HEK293 (cell line): ENCODE measurements around the gene CFAP43.
A peak's percentile ranks its signal among the peaks of the same experiment; 100 is the strongest.

Experiments used
- KLF10 ChIP-seq: fragments of 450-650 bp; IDR thresholded peaks from 2 replicates; pipeline ENCODE4 v1.5.1; 2018; ENCODE audit warnings: missing biosample characterization, mild to moderate bottlenecking, missing genetic modification characterization
- MEIS1 ChIP-seq: sonication (generic); formaldehyde crosslinking; IDR thresholded peaks from 2 replicates; pipeline ENCODE4 v1.8.1; 2022; ENCODE audit warnings: missing genetic modification reagents, mild to moderate bottlenecking, borderline replicate concordance
- PRDM1 ChIP-seq: fragments of 450-650 bp; formaldehyde crosslinking; IDR thresholded peaks from 2 replicates; pipeline ENCODE4; 2016; ENCODE audit warnings: missing biosample characterization, missing genetic modification characterization
- SETDB1 ChIP-seq: IDR thresholded peaks from one replicate; pipeline ENCODE4 v1.6.1; 2017; ENCODE audit warnings: mild to moderate bottlenecking, low read length, moderate library complexity, mixed read lengths; ENCODE audit not compliant: insufficient read length
- SP2 ChIP-seq: fragments of 450-650 bp; formaldehyde crosslinking; IDR thresholded peaks from 2 replicates; pipeline ENCODE4 v1.5.1; 2016; ENCODE audit warnings: missing biosample characterization, missing genetic modification characterization
- SP7 ChIP-seq: fragments of 450-650 bp; formaldehyde crosslinking; IDR thresholded peaks from 2 replicates; pipeline ENCODE4 v1.5.1; 2016; ENCODE audit warnings: missing biosample characterization, missing genetic modification characterization
- YY1 ChIP-seq: fragments of 450-650 bp; formaldehyde crosslinking; IDR thresholded peaks from 2 replicates; pipeline ENCODE4 v1.5.1; 2018; ENCODE audit warnings: missing biosample characterization, missing genetic modification characterization
- YY2 ChIP-seq: fragments of 450-650 bp; formaldehyde crosslinking; IDR thresholded peaks from 2 replicates; pipeline ENCODE4 v1.5.1; 2016; ENCODE audit warnings: missing biosample characterization, missing genetic modification characterization
- ZBTB48 ChIP-seq: fragments of 450-650 bp; formaldehyde crosslinking; IDR thresholded peaks from 2 replicates; pipeline ENCODE4 v1.5.1; 2016; ENCODE audit warnings: missing biosample characterization, missing genetic modification characterization
- ZBTB7A ChIP-seq: fragments of 450-650 bp; formaldehyde crosslinking; IDR thresholded peaks from 2 replicates; pipeline ENCODE4 v1.5.1; 2016; ENCODE audit warnings: low read depth, missing biosample characterization, missing genetic modification characterization
- ZNF112 ChIP-seq: fragments of 450-650 bp; formaldehyde crosslinking; IDR thresholded peaks from 2 replicates; pipeline ENCODE4 v1.5.0; 2017; ENCODE audit warnings: missing biosample characterization, missing genetic modification characterization
- ZNF133 ChIP-seq: fragments of 450-650 bp; formaldehyde crosslinking; IDR thresholded peaks from 2 replicates; pipeline ENCODE4 v1.5.1; 2016; ENCODE audit warnings: missing biosample characterization, missing genetic modification characterization
- ZNF146 ChIP-seq: fragments of 450-650 bp; formaldehyde crosslinking; IDR thresholded peaks from 2 replicates; pipeline ENCODE4 v1.5.1; 2016; ENCODE audit warnings: missing biosample characterization, missing genetic modification characterization
- ZNF391 ChIP-seq: fragments of 450-650 bp; formaldehyde crosslinking; IDR thresholded peaks from 2 replicates; pipeline ENCODE4 v1.5.1; 2016; ENCODE audit warnings: low read depth, missing biosample characterization, missing genetic modification characterization, borderline replicate concordance
- ZNF521 ChIP-seq: fragments of 450-650 bp; formaldehyde crosslinking; IDR thresholded peaks from 2 replicates; pipeline ENCODE4 v1.5.1; 2017; ENCODE audit warnings: missing biosample characterization, mild to moderate bottlenecking, missing genetic modification characterization
- ZNF548 ChIP-seq: fragments of 450-650 bp; formaldehyde crosslinking; IDR thresholded peaks from 2 replicates; pipeline ENCODE4 v1.5.1; 2016; ENCODE audit warnings: missing biosample characterization, missing genetic modification characterization
- ZNF561 ChIP-seq: fragments of 450-650 bp; IDR thresholded peaks from 2 replicates; pipeline ENCODE4 v1.5.1; 2018; ENCODE audit warnings: missing biosample characterization, missing genetic modification characterization, borderline replicate concordance
- ZNF624 ChIP-seq: fragments of 450-650 bp; formaldehyde crosslinking; IDR thresholded peaks from 2 replicates; pipeline ENCODE4 v1.5.1; 2017; ENCODE audit warnings: missing biosample characterization, missing genetic modification characterization
- TF ChIP-seq, protein P1 (sequence below): fragments of 450-650 bp; formaldehyde crosslinking; IDR thresholded peaks from 2 replicates; pipeline ENCODE4 v1.5.1; 2016; ENCODE audit warnings: missing biosample characterization, missing genetic modification characterization, borderline replicate concordance
- TF ChIP-seq, protein P2 (sequence below): fragments of 450-650 bp; formaldehyde crosslinking; IDR thresholded peaks from 2 replicates; pipeline ENCODE4 v1.5.1; 2016; ENCODE audit warnings: missing biosample characterization, missing genetic modification characterization
- TF ChIP-seq, protein P3 (sequence below): fragments of 450-650 bp; formaldehyde crosslinking; IDR thresholded peaks from 2 replicates; pipeline ENCODE4 v1.5.1; 2016; ENCODE audit warnings: missing biosample characterization, missing genetic modification characterization
- TF ChIP-seq, protein P4 (sequence below): fragments of 450-650 bp; formaldehyde crosslinking; IDR thresholded peaks from 2 replicates; pipeline ENCODE4 v1.5.1; 2016; ENCODE audit warnings: missing biosample characterization, missing genetic modification characterization
- TF ChIP-seq, protein P5 (sequence below): fragments of 450-650 bp; formaldehyde crosslinking; IDR thresholded peaks from 2 replicates; pipeline ENCODE4 v1.5.1; 2016; ENCODE audit warnings: missing biosample characterization, missing genetic modification characterization
- TF ChIP-seq, protein P6 (sequence below): fragments of 450-650 bp; formaldehyde crosslinking; IDR thresholded peaks from 2 replicates; pipeline ENCODE4 v1.5.1; 2016; ENCODE audit warnings: missing biosample characterization, missing genetic modification characterization
- TF ChIP-seq, protein P7 (sequence below): fragments of 450-650 bp; formaldehyde crosslinking; IDR thresholded peaks from 2 replicates; pipeline ENCODE4; 2016; ENCODE audit warnings: missing biosample characterization, missing genetic modification characterization
- TF ChIP-seq, protein P8 (sequence below): fragments of 450-650 bp; formaldehyde crosslinking; IDR thresholded peaks from 2 replicates; pipeline ENCODE4 v1.5.1; 2017; ENCODE audit warnings: missing biosample characterization, missing genetic modification characterization

The CFAP43 gene

DNA sequence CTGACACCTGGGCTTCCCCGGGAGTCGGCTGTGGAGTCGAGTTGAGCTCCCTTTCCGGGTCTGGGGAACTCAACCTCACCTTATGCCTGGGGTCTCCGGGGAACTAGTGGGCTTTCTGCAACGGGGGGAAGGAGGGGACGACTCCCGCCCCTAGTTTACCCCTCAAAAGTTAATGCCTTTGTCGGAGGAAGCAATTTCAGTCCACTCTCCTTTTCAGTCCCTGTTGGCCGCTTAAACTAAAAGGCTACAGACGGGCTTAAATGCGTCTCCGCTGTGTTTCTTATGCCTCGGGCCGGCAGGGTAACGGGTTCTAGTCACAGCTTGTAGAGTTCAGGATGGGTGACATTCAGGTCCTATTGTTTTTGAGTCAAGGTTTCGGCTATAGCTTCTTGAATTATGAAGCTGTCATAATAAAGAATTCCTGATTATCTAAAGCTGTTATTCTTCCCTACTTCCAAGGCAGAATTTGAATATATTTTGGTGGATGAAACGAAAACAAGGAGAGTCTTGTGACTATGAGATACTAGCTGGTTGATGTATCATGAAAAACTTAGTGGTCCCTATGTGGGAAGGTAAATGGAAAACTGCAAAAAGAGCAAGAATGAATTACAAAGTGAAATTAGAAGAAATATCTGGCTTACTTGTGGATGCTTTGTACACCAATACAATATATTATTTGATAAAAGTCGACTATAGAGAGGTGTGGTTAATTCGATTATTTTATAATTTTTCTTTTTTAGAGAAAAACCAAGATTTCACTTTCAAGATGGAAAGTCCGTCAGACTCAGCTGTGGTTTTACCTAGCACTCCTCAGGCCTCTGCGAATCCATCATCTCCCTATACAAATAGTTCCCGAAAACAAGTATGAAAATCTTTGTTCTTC lies 109.7 kb downstream of the CFAP43 start (continued):
- TF ChIP-seq, protein P1, sequence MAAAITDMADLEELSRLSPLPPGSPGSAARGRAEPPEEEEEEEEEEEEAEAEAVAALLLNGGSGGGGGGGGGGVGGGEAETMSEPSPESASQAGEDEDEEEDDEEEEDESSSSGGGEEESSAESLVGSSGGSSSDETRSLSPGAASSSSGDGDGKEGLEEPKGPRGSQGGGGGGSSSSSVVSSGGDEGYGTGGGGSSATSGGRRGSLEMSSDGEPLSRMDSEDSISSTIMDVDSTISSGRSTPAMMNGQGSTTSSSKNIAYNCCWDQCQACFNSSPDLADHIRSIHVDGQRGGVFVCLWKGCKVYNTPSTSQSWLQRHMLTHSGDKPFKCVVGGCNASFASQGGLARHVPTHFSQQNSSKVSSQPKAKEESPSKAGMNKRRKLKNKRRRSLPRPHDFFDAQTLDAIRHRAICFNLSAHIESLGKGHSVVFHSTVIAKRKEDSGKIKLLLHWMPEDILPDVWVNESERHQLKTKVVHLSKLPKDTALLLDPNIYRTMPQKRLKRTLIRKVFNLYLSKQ (tag by site-specific recombination), result no peak
- TF ChIP-seq, protein P2, sequence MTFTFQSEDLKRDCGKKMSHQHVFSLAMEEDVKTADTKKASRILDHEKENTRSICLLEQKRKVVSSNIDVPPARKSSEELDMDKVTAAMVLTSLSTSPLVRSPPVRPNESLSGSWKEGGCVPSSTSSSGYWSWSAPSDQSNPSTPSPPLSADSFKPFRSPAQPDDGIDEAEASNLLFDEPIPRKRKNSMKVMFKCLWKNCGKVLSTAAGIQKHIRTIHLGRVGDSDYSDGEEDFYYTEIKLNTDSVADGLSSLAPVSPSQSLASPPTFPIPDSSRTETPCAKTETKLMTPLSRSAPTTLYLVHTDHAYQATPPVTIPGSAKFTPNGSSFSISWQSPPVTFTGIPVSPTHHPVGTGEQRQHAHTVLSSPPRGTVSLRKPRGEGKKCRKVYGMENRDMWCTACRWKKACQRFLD (tag by site-specific recombination), result no peak
- TF ChIP-seq, protein P3, sequence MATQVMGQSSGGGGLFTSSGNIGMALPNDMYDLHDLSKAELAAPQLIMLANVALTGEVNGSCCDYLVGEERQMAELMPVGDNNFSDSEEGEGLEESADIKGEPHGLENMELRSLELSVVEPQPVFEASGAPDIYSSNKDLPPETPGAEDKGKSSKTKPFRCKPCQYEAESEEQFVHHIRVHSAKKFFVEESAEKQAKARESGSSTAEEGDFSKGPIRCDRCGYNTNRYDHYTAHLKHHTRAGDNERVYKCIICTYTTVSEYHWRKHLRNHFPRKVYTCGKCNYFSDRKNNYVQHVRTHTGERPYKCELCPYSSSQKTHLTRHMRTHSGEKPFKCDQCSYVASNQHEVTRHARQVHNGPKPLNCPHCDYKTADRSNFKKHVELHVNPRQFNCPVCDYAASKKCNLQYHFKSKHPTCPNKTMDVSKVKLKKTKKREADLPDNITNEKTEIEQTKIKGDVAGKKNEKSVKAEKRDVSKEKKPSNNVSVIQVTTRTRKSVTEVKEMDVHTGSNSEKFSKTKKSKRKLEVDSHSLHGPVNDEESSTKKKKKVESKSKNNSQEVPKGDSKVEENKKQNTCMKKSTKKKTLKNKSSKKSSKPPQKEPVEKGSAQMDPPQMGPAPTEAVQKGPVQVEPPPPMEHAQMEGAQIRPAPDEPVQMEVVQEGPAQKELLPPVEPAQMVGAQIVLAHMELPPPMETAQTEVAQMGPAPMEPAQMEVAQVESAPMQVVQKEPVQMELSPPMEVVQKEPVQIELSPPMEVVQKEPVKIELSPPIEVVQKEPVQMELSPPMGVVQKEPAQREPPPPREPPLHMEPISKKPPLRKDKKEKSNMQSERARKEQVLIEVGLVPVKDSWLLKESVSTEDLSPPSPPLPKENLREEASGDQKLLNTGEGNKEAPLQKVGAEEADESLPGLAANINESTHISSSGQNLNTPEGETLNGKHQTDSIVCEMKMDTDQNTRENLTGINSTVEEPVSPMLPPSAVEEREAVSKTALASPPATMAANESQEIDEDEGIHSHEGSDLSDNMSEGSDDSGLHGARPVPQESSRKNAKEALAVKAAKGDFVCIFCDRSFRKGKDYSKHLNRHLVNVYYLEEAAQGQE (tag by site-specific recombination), result peak; percentile 9; the same call in 1 of the 2 replicates
- TF ChIP-seq, protein P4, sequence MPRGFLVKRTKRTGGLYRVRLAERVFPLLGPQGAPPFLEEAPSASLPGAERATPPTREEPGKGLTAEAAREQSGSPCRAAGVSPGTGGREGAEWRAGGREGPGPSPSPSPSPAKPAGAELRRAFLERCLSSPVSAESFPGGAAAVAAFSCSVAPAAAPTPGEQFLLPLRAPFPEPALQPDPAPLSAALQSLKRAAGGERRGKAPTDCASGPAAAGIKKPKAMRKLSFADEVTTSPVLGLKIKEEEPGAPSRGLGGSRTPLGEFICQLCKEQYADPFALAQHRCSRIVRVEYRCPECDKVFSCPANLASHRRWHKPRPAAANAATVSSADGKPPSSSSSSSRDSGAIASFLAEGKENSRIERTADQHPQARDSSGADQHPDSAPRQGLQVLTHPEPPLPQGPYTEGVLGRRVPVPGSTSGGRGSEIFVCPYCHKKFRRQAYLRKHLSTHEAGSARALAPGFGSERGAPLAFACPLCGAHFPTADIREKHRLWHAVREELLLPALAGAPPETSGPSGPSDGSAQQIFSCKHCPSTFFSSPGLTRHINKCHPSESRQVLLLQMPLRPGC (tag by site-specific recombination), result no peak
- TF ChIP-seq ZNF521 (tag by site-specific recombination), result no peak
- TF ChIP-seq ZNF146 (tag by site-specific recombination), result no peak
- TF ChIP-seq ZNF624 (tag by site-specific recombination), result no peak
- peak; percentile 93 for TF ChIP-seq ZNF561 (tag by site-specific recombination)
- 0 out of 2 replicates have a peak, but pooled peaks have one; percentile 2 for TF ChIP-seq SP7 (tag by site-specific recombination)
- no peak; the same call in 1 of the 2 replicates for TF ChIP-seq YY2 (tag by site-specific recombination)
- TF ChIP-seq, protein P5, sequence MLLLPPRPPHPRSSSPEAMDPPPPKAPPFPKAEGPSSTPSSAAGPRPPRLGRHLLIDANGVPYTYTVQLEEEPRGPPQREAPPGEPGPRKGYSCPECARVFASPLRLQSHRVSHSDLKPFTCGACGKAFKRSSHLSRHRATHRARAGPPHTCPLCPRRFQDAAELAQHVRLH (tag by site-specific recombination), result no peak
- TF ChIP-seq, protein P6, sequence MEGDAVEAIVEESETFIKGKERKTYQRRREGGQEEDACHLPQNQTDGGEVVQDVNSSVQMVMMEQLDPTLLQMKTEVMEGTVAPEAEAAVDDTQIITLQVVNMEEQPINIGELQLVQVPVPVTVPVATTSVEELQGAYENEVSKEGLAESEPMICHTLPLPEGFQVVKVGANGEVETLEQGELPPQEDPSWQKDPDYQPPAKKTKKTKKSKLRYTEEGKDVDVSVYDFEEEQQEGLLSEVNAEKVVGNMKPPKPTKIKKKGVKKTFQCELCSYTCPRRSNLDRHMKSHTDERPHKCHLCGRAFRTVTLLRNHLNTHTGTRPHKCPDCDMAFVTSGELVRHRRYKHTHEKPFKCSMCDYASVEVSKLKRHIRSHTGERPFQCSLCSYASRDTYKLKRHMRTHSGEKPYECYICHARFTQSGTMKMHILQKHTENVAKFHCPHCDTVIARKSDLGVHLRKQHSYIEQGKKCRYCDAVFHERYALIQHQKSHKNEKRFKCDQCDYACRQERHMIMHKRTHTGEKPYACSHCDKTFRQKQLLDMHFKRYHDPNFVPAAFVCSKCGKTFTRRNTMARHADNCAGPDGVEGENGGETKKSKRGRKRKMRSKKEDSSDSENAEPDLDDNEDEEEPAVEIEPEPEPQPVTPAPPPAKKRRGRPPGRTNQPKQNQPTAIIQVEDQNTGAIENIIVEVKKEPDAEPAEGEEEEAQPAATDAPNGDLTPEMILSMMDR (tag by site-specific recombination), result no peak
- TF ChIP-seq, protein P7, sequence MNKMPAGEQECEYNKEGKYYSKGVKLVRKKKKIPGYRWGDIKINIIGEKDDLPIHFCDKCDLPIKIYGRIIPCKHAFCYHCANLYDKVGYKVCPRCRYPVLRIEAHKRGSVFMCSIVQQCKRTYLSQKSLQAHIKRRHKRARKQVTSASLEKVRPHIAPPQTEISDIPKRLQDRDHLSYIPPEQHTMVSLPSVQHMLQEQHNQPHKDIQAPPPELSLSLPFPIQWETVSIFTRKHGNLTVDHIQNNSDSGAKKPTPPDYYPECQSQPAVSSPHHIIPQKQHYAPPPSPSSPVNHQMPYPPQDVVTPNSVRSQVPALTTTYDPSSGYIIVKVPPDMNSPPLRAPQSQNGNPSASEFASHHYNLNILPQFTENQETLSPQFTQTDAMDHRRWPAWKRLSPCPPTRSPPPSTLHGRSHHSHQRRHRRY, result no peak
- no peak for TF ChIP-seq ZNF548 (tag by site-specific recombination)
- no peak; the same call in 1 of the 2 replicates for TF ChIP-seq ZNF391 (tag by site-specific recombination)
- no peak for TF ChIP-seq MEIS1
- TF ChIP-seq YY1 (tag by site-specific recombination), result peak; percentile 79
- TF ChIP-seq, protein P8, sequence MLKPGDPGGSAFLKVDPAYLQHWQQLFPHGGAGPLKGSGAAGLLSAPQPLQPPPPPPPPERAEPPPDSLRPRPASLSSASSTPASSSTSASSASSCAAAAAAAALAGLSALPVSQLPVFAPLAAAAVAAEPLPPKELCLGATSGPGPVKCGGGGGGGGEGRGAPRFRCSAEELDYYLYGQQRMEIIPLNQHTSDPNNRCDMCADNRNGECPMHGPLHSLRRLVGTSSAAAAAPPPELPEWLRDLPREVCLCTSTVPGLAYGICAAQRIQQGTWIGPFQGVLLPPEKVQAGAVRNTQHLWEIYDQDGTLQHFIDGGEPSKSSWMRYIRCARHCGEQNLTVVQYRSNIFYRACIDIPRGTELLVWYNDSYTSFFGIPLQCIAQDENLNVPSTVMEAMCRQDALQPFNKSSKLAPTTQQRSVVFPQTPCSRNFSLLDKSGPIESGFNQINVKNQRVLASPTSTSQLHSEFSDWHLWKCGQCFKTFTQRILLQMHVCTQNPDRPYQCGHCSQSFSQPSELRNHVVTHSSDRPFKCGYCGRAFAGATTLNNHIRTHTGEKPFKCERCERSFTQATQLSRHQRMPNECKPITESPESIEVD (tag by site-specific recombination), result no peak
- no peak for TF ChIP-seq ZNF133 (tag by site-specific recombination)
- no peak for TF ChIP-seq SETDB1
- no peak for TF ChIP-seq SP2 (tag by site-specific recombination)
- TF ChIP-seq PRDM1 (tag by site-specific recombination), result peak; percentile 74
- peak; percentile 84 for TF ChIP-seq ZBTB7A (tag by site-specific recombination)
- no peak for TF ChIP-seq ZNF112
- TF ChIP-seq ZBTB48 (tag by site-specific recombination), result peak; percentile 87
- TF ChIP-seq KLF10 (tag by site-specific recombination), result no peak
